Measurements from ENCODE around the gene OR1J2. TPM values are rescaled to one million over a fixed set of nuclear protein-coding genes. Genes with fewer than 3 reads are reported as not detected.

OR1J2 gene
- total RNA-seq, 1 experiment from 2014 or later, result not detected

DNA sequence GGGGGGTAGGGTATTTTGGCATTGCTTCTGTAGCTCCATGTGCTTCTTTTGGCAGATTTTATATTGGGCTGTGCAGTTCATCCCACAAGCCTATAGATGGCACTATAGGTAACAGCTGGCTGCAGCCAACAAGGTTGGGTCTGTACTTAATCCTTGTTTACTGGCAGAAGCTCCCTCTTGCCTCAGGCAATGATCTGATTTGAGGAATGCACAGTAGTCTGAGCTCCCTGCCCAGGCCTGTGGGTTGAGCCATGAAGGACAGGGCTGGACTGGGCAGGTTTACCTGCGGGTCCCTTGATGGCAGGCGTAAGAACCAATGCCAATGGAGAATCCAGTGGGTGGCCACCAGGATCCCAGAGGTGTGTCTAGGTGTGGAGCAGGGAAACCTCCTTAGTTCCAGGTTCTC, 11.7 kb upstream of the OR1J2 start:
- H3K4me1 Mint-ChIP-seq, result 0 out of 2 replicates have a peak, but pooled peaks cover 2% of the 10 kb centered on the region
- H3K36me3 Mint-ChIP-seq, result peaks cover 20% of the 10 kb centered on the region; the same call in 1 of the 2 replicates
- ATAC-seq, result peak; percentile 94
- CTCF ChIA-PET, result interaction anchor here (0.6 to 1.9 kb wide), 20 partner anchors 9 to 493 kb away, joined by 3 to 19 read pairs (median 4); no protein-coding TSS in a partner anchor
- H3K27ac Mint-ChIP-seq, result no peak overlapping the region
- peaks cover 72% of the 10 kb centered on the region for H3K9me3 Mint-ChIP-seq
- peak; percentile 27 for DNase-seq (ENCODE audit: low spot score)
- H3K4me3 Mint-ChIP-seq, result no peak overlapping the region
- POLR2A ChIA-PET, result no interaction called here
- H3K27me3 Mint-ChIP-seq (ENCODE audit: low read depth), result peaks cover 49% of the 10 kb centered on the region
- TF ChIP-seq CBFB (CRISPR knock-in tag; IDR thresholded peaks at IDR 0.05; ENCODE audit: low read depth), result no peak
- TF ChIP-seq, protein P1, sequence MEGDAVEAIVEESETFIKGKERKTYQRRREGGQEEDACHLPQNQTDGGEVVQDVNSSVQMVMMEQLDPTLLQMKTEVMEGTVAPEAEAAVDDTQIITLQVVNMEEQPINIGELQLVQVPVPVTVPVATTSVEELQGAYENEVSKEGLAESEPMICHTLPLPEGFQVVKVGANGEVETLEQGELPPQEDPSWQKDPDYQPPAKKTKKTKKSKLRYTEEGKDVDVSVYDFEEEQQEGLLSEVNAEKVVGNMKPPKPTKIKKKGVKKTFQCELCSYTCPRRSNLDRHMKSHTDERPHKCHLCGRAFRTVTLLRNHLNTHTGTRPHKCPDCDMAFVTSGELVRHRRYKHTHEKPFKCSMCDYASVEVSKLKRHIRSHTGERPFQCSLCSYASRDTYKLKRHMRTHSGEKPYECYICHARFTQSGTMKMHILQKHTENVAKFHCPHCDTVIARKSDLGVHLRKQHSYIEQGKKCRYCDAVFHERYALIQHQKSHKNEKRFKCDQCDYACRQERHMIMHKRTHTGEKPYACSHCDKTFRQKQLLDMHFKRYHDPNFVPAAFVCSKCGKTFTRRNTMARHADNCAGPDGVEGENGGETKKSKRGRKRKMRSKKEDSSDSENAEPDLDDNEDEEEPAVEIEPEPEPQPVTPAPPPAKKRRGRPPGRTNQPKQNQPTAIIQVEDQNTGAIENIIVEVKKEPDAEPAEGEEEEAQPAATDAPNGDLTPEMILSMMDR (IDR thresholded peaks at IDR 0.05), result peak; percentile 60

DNA sequence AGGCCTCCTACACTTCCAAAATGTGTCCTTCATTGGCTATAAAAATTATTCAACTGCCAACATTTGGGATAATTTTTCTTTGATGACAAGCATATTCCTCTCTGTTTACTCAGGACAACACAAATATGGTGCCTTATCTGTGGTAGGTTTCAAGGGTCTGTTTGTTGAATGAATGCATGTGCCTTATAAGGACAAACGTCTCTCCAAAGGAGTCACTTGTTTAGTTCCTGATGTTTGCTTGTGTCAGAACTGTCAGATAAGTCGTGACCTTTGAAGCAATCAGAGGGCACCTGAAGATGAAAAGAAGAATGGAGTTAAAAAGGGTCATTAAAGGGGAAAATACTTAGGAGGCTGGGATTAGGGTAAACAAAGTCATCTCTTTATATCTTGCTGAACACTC, 3.6 kb upstream of the OR1J2 start:
- ATAC-seq (no peak), DNase-seq (ENCODE audit: low spot score) (no peak)
- Mint-ChIP-seq H3K27ac (no peak overlapping the region), H3K9me3 (peaks cover 49% of the 10 kb centered on the region), H3K27me3 (ENCODE audit: low read depth) (peaks cover 56% of the 10 kb centered on the region), H3K4me3 (no peak overlapping the region), H3K4me1 (no peaks in the 10 kb centered on the region), H3K36me3 (peaks cover 18% of the 10 kb centered on the region)
- TF ChIP-seq, protein P2, sequence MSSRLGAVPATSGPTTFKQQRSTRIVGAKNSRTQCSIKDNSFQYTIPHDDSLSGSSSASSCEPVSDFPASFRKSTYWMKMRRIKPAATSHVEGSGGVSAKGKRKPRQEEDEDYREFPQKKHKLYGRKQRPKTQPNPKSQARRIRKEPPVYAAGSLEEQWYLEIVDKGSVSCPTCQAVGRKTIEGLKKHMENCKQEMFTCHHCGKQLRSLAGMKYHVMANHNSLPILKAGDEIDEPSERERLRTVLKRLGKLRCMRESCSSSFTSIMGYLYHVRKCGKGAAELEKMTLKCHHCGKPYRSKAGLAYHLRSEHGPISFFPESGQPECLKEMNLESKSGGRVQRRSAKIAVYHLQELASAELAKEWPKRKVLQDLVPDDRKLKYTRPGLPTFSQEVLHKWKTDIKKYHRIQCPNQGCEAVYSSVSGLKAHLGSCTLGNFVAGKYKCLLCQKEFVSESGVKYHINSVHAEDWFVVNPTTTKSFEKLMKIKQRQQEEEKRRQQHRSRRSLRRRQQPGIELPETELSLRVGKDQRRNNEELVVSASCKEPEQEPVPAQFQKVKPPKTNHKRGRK (CRISPR knock-in tag; IDR thresholded peaks at IDR 0.05; ENCODE audit: borderline replicate concordance), result no peak
- TF ChIP-seq HMGA2 (CRISPR knock-in tag; IDR thresholded peaks at IDR 0.05) (no peak), OVOL2 (CRISPR knock-in tag; IDR thresholded peaks at IDR 0.05; ENCODE audit: borderline replicate concordance) (no peak), KAT7 (CRISPR knock-in tag; IDR thresholded peaks at IDR 0.05; ENCODE audit: borderline replicate concordance) (no peak)
- POLR2A ChIA-PET, result no interaction called here
- CTCF ChIA-PET, result no interaction called here

DNA sequence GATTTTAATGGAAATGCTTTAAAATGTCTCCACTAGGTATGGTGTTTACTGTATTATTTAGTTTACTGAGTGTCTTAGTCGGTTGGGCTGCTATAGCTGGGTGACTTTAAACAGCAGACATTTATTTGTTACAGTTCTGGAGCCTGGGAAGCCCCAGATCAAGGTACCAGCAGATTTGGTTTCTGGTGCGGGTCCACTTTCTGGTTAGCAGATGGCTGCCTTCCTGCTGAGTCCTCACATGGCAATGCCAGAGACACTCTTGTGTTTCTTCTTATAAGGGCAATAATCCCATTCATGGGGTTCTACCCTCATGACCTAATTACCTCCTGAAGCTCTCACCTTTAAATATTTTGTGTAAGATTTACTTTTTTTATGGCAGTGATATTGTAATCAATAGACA, 7.6 kb downstream of the OR1J2 start:
- no peak for ATAC-seq
- DNase-seq (ENCODE audit: low spot score), result no peak
- TF ChIP-seq, protein P3, sequence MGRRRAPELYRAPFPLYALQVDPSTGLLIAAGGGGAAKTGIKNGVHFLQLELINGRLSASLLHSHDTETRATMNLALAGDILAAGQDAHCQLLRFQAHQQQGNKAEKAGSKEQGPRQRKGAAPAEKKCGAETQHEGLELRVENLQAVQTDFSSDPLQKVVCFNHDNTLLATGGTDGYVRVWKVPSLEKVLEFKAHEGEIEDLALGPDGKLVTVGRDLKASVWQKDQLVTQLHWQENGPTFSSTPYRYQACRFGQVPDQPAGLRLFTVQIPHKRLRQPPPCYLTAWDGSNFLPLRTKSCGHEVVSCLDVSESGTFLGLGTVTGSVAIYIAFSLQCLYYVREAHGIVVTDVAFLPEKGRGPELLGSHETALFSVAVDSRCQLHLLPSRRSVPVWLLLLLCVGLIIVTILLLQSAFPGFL (CRISPR knock-in tag; IDR thresholded peaks at IDR 0.05; ENCODE audit: borderline replicate concordance), result no peak
- TF ChIP-seq RORB (CRISPR knock-in tag; IDR thresholded peaks at IDR 0.05) (no peak), SMAD3 (CRISPR knock-in tag; IDR thresholded peaks at IDR 0.05; ENCODE audit: borderline replicate concordance) (no peak), FOXP1 (CRISPR knock-in tag; IDR thresholded peaks at IDR 0.05; ENCODE audit: borderline replicate concordance) (no peak), ZNF671 (CRISPR knock-in tag; IDR thresholded peaks at IDR 0.05) (no peak), TP53 (CRISPR knock-in tag; IDR thresholded peaks at IDR 0.05) (no peak), ZNF396 (CRISPR knock-in tag; IDR thresholded peaks at IDR 0.05; ENCODE audit: borderline replicate concordance) (no peak)
- TF ChIP-seq, protein P4, sequence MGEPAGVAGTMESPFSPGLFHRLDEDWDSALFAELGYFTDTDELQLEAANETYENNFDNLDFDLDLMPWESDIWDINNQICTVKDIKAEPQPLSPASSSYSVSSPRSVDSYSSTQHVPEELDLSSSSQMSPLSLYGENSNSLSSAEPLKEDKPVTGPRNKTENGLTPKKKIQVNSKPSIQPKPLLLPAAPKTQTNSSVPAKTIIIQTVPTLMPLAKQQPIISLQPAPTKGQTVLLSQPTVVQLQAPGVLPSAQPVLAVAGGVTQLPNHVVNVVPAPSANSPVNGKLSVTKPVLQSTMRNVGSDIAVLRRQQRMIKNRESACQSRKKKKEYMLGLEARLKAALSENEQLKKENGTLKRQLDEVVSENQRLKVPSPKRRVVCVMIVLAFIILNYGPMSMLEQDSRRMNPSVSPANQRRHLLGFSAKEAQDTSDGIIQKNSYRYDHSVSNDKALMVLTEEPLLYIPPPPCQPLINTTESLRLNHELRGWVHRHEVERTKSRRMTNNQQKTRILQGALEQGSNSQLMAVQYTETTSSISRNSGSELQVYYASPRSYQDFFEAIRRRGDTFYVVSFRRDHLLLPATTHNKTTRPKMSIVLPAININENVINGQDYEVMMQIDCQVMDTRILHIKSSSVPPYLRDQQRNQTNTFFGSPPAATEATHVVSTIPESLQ (CRISPR knock-in tag; IDR thresholded peaks at IDR 0.05), result no peak
- TF ChIP-seq, protein P5, sequence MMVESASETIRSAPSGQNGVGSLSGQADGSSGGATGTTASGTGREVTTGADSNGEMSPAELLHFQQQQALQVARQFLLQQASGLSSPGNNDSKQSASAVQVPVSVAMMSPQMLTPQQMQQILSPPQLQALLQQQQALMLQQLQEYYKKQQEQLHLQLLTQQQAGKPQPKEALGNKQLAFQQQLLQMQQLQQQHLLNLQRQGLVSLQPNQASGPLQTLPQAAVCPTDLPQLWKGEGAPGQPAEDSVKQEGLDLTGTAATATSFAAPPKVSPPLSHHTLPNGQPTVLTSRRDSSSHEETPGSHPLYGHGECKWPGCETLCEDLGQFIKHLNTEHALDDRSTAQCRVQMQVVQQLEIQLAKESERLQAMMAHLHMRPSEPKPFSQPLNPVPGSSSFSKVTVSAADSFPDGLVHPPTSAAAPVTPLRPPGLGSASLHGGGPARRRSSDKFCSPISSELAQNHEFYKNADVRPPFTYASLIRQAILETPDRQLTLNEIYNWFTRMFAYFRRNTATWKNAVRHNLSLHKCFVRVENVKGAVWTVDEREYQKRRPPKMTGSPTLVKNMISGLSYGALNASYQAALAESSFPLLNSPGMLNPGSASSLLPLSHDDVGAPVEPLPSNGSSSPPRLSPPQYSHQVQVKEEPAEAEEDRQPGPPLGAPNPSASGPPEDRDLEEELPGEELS (CRISPR knock-in tag; IDR thresholded peaks at IDR 0.05), result no peak
- TF ChIP-seq, protein P6, sequence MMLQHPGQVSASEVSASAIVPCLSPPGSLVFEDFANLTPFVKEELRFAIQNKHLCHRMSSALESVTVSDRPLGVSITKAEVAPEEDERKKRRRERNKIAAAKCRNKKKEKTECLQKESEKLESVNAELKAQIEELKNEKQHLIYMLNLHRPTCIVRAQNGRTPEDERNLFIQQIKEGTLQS (CRISPR knock-in tag; conservative IDR thresholded peaks at IDR 0.05), result no peak
- peaks cover 49% of the 10 kb centered on the region for H3K27me3 Mint-ChIP-seq (ENCODE audit: low read depth)
- H3K36me3 Mint-ChIP-seq, result peaks cover 17% of the 10 kb centered on the region; the same call in 1 of the 2 replicates
- H3K4me3 Mint-ChIP-seq, result no peak overlapping the region
- H3K4me1 Mint-ChIP-seq, result no peaks in the 10 kb centered on the region
- ChIA-PET CTCF (no interaction called here), POLR2A (no interaction called here)
- H3K9me3 Mint-ChIP-seq, result peaks cover 29% of the 10 kb centered on the region
- H3K27ac Mint-ChIP-seq, result no peak overlapping the region

All from WTC11 (cell line).